Adipose tissue (tissue), 3 donors: ENCODE measurements around the gene MDP1. TPM values are rescaled to one million over a fixed set of nuclear protein-coding genes. Genes with fewer than 3 reads are reported as not detected.
"Not testable (repeated sequence)": the region's sequence is repeated elsewhere in the genome, so short reads cannot be mapped to it uniquely, and the experiment has no call there.

Experiments used
- H3K27ac ChIP-seq: one replicate; pipeline ENCODE4 v1.5.1; 2013; ENCODE audit warnings: low read depth, low read length
- WGBS, 3 donors: extraction: QIAGEN DNeasy Blood & Tissue Kit; methylation state at CpG; one replicate each; pipeline ENCODE4 v1.1.7; 2013; 5-methylcytosine and 5-hydroxymethylcytosine counted together
- polyA plus RNA-seq, 3 donors: library from polyadenylated mRNA; stranded (reverse); fragments of 200-250 nt; gene quantifications; one replicate each; pipeline ENCODE4 v1.2.3, GENCODE V29; 2013
- donor health status: healthy with polysubstance abuse.
- donor health status: Bipolar disorder and iron deficiency.
- donor health status: healthy.

The MDP1 gene
- polyA plus RNA-seq, 3 donors, result 17.7 to 47.6 (median 21.9) TPM

GRCh38 chr14:24234095-24235005 lies 18.5 kb upstream of the MDP1 start:
- H3K27ac ChIP-seq, result no peak overlapping the region
- 78 to 93% (median 80%) methylated on average over 3 of the region's 3 CpGs for WGBS, 3 donors

DNA sequence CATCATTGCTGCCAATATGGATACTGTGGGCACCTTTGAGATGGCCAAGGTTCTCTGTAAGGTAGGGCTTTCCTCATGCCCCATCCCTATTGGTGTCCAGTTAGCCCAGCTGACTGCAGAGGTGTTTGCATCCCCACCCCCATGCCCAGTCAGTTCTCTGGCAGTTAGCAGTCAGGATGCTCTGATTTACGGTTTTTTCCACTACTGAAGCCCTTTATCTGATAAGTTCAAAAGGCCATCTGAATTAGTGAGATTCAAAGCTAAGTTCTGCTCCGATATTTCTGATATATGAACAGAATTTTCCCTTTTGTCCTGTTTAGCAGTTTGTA lies 17.6 kb upstream of the MDP1 start:
- H3K27ac ChIP-seq, result no peak overlapping the region
- WGBS, 3 donors, result 51 to 81% (median 76%) methylated on average over 2 of the region's 2 CpGs

DNA sequence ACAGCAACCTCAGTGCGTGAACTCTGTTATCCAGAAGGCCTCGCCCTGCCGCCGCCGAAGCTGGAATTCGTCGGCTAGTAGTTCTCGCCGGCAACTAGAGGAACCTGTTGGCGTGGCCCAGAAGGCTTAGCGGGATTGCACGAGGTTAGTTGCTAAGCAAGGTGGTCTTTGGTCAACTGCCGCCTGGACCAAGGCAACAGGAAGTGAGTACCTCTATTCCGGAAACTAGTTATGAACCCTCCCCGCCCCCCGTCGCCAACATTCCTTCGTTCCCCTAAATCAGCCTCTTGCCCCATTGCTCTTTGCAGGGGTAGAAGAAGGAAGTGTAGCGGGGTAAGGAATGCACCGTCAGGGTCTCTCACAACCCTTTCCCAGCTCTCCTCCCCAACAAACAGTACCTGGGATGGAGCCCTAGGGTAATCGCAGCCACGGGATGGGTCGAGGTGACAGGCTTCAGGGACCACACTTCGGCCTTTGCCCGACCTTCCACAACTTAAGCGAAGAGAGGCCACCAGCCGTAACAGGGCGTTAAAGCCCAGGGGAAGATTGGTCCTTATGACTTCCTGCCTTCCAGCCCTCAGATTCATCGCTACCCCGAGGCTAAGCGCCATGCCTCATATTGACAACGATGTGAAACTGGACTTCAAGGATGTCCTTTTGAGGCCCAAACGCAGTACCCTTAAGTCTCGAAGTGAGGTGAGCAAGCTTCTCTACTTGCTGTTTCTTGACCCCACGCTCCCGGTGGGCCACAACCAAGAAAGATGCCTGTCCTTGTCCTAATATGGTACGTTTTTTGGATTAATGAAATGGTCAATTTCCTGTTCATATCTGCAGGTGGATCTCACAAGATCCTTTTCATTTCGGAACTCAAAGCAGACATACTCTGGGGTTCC lies 17.0 kb upstream of the MDP1 start, which contains the start of gene GMPR2:
TSS of gene GMPR2 (plus strand) at position 285 of the 893 bp plus-strand sequence. CDS start at position 610, 325 bp downstream.
- H3K27ac ChIP-seq, result peak within 1 kb of the TSS; percentile 75
- 3 to 4% (median 3%) methylated on average over 38 of the region's 38 CpGs for WGBS, 3 donors

DNA sequence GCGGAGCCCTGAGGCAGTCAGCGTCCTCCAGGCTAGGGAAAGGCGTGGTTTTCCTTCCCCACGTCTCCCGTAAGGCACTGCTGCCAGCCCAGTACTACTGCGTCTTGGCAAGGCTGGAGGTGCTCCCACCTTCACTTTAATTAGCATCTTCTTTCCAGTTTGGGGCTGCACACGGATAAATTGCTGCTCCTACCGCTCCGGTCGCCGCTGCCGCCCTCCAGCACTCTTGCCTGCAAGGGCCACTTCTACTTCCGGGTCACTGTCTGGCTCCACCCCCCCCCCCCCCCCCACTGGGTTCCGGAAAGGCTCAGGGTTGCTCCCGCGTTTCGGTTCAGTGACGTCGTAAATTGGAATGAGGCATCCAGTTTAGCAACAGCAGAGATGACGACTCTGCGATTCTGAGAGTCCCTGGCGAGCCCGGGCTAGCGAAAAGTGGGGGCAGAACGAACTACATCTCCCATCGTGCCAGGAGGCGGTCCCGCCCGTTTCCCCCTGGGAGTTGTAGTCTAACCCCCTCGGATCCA lies 16.3 kb upstream of the MDP1 start, which contains the start of gene NEDD8:
TSS of gene NEDD8 (minus strand) at position 247 of the 524 bp plus-strand sequence. CDS start at position 147, 100 bp downstream.
- H3K27ac ChIP-seq, result peak within 1 kb of the TSS; percentile 75
- WGBS, 3 donors, result 0 to 1% (median 1%) methylated on average over 29 to 30 of the region's 30 CpGs

DNA sequence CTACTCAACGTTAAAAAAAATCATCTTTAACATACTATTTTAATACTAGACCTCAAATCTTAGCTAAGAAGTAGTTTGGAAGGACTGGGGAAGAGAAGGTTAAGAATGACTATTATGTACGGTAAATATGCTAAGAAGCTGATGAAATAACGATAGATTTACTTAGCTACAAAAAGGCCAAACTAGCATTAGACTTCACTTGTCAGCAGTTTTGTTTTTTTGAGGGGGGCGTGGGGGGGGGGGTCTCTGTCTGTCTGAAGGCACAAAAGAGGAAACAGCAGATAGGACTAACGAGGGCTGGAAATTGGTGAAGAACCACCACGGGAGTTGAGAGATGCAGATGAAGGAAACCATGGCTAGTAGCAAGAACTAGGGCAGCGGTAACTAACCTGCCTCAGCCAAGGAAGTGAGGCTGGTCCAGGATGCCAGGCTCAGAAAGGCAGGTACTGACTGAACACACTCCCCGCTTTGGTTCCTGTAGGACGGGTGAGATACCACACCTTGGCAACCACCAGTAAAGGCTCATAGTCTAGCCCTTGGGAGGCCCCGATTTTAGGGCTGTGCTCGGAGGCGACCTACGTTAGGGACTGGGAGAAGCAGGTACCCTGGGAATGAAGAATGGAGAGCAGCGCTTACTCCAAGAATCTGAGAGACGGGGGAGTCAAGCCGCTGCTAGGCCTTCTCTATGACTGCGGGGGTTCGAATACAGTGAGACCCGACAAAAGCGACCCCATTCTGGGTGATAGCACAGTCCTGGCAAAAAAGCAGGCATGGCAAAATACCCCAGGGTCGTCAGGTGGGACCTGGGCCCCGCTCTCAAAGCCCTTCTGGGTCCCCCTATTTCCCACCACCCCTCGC lies 15.6 kb upstream of the MDP1 start:
- WGBS, 3 donors, result 6 to 11% (median 9%) methylated on average over 23 of the region's 23 CpGs

DNA sequence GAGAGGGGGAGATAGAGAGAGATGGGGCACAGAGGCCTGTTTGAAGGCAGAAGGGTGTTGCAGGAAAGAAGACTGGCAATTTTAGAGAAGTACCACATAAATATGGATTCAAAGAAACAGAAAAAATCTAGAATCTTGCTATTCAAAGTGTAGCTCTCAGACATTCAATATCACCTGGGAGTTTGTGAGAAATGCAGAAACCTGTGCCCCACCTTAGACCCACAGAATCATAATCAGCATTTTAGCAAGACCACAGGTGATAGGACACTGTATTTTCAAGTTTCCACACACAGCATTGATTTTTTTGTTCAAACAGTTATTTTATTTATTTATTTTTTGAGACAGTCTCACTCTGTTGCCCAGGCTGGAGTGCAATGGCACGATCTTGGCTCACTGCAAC lies 13.0 kb upstream of the MDP1 start:
- 0 to 25% (median 3%) methylated on average over 1 of the region's 1 CpG for WGBS, 3 donors
- H3K27ac ChIP-seq, result no peak overlapping the region

More for the DNA sequence above, 15.6 kb upstream of the MDP1 start:
- H3K27ac ChIP-seq, result peak overlapping the region; percentile 75

GRCh38 chr14:24226473-24226872 lies 10.6 kb upstream of the MDP1 start:
- no peak overlapping the region for H3K27ac ChIP-seq
- 74 to 80% (median 76%) methylated on average over 1 of the region's 1 CpG for WGBS, 3 donors

- WGBS, 3 donors, result 72 to 94% (median 80%) methylated on average over 7 of the region's 7 CpGs
- H3K27ac ChIP-seq, result no peak overlapping the region
Observed at GRCh38 chr14:24224618-24225071, 8.8 kb upstream of the MDP1 start.

DNA sequence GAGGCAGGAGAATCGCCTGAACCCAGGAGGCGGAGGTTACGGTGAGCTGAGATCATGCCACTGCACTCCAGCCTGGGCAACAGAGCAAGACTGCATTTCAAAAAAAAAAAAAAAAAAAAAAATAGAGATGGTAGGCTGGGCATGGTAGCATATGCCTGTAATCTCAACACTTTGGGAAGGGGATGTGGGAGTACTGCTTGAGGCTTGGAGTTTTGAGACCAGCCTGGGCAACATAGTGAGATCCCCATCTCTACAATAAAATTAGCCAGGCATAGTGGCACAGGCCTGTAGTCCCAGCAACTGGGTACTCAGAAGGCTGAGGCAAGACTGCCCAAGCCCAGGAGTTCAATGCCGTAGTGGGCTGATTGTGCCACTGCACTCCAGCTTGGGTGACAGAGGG lies 7.1 kb upstream of the MDP1 start:
- WGBS, 3 donors, result 92 to 96% (median 96%) methylated on average over 4 of the region's 4 CpGs

GRCh38 chr14:24219521-24219920 lies 3.7 kb upstream of the MDP1 start:
- WGBS, 3 donors, result 45 to 63% (median 50%) methylated on average over 3 of the region's 3 CpGs
- H3K27ac ChIP-seq, result no peak overlapping the region

More for the DNA sequence above, 7.1 kb upstream of the MDP1 start:
- H3K27ac ChIP-seq, result not testable (repeated sequence)

- H3K27ac ChIP-seq, result no peak overlapping the region
- WGBS, 3 donors, result 80 to 92% (median 91%) methylated on average over 4 of the region's 4 CpGs
Observed at GRCh38 chr14:24219080-24219479, 3.2 kb upstream of the MDP1 start.

GRCh38 chr14:24216876-24217275 lies 1.0 kb upstream of the MDP1 start:
- 90 to 93% (median 93%) methylated on average over 1 of the region's 1 CpG for WGBS, 3 donors
- H3K27ac ChIP-seq, result not testable (repeated sequence)

DNA sequence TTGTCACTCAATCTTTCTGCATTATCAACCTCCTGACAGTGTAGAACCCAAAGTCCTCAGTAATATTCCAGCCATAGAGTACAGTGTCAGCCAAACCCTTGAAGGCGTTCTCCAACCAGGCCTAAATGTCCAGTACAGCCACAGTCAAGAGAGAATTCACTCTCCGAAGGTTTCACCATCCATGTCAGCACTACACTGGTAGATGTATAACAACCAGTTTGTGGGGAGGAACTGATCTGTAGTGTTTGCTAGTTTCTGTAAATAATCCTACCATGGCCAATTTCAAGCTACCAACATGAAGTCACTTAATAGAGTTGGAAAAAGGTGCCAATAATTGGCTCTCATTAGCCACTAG lies 456 bp upstream of the MDP1 start:
- WGBS, 3 donors, result 79 to 89% (median 88%) methylated on average over 2 of the region's 2 CpGs
- H3K27ac ChIP-seq, result no peak overlapping the region

DNA sequence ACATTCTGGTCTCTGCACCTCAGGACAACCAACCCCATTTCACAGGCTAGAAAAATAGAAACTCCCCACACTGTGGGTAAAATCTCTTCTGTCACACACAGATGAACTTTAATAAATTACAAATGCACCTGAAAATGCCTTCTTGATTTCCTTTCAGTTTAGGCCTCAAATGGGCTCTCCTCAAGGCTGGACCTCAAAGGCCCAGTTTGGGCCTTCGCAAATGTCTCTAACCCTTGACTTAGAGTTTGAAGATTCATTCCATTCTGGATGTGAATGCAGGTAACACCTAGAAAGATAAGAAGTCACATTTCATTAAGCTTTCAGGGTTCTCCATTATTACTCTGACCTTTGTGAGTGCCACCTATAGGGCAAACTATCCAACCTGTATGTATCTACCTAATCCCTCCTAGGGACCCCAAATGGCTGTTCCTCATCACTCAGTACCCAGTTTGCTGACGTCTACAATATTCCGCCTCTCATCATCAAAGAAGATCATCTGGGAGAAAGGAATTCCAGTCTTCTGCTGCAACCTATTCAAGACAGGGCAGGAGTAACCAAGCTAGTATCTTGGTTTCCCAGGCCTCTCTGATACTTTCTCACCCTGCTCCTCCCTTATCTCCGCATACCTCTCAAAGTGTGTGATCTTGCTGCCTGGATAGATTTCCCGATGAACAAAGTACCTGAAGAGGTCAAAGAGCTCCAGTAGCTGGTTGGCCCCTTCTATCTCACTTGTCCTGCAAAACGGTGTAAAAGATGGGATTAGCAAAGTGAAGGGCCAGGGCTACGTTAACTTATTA lies 1.8 kb downstream of the MDP1 start:
- WGBS, 3 donors, result 91 to 96% (median 92%) methylated on average over 7 of the region's 7 CpGs
- no peak overlapping the region for H3K27ac ChIP-seq

DNA sequence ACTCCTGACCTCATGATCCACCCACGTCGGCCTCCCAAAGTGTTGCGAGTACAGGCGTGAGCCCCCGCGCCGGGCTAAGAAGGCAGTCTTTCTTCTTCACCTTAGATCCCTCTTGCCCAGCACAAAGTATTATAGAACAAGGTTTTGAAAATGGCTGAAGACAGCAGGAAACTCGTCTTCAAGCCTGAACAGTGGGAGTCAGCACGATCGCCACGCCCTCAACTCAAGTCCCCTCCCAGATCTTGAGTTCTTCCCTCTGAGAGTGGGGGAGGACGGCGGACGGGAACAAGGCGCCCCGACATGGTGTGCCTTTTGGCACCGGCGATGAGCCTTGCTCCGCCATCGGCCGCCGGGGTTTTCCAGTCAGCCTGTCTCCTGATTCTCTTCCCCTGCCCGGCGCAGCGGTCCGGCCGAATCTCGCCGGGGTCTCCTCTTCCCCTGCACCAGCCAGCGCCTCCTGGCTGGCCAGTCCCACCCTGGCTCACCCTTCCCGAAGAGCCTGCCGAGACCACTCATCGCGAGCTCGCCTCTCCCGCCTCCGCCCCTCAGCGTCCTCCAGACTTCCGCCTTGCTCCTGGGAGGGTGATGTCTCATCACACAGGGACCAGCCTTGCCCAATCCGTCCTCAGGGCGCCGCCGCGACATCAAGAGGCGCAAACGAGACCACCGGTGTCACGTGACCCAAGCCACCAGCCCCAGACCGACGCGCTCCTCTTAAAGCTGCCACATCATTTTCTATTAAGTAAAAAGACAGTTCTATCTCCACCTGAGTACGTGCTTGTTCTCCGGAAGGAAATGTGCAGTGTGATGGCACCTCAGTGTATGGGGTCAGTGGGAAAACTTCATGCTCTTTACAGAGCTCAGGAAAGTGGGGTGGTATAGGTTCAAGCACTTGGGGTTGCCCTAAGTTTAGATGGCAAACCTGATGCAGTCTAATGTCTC lies 2.7 kb downstream of the MDP1 start, which contains the start of gene CHMP4A:
TSS of gene CHMP4A (minus strand) at position 565 of the 942 bp plus-strand sequence. CDS start at position 516, 49 bp downstream.
- 0 to 1% (median 1%) methylated on average over 51 to 53 of the region's 53 CpGs for WGBS, 3 donors
- H3K27ac ChIP-seq, result peak within 1 kb of the TSS; percentile 80

GRCh38 chr14:24211311-24211710 lies 4.6 kb downstream of the MDP1 start:
- H3K27ac ChIP-seq, result no peak overlapping the region
- 88 to 95% (median 91%) methylated on average over 6 of the region's 6 CpGs for WGBS, 3 donors
